Mesodermal cell (in vitro differentiated cells): ENCODE results near the gene WTAP.
"Not testable (repeated sequence)": the region's sequence is repeated elsewhere in the genome, so short reads cannot be mapped to it uniquely, and the experiment has no call there.

Source experiments
- H3K27ac ChIP-seq: 2 replicates; pipeline ENCODE4 v1.7.0; 2013; ENCODE audit warnings: mild to moderate bottlenecking, low read depth, low read length, moderate library complexity; ENCODE audit not compliant: severe bottlenecking
- H3K36me3 ChIP-seq: 2 replicates; pipeline ENCODE4 v1.7.1; 2013; ENCODE audit warnings: mild to moderate bottlenecking, low read length, moderate library complexity; ENCODE audit not compliant: control insufficient read depth, insufficient read depth
- H3K4me1 ChIP-seq: one replicate; pipeline ENCODE4 v1.7.1; 2013; ENCODE audit warnings: mild to moderate bottlenecking, low read length; ENCODE audit not compliant: insufficient read depth, control insufficient read depth, poor library complexity, severe bottlenecking
- H3K4me3 ChIP-seq: 2 replicates; pipeline ENCODE4 v1.7.0; 2013; ENCODE audit warnings: low read length, control low read depth, mild to moderate bottlenecking; ENCODE audit not compliant: insufficient read depth, poor library complexity, severe bottlenecking; ENCODE audit errors: extremely low read depth
- H3K9me3 ChIP-seq: 2 replicates; pipeline ENCODE4 v1.7.1; 2013; ENCODE audit warnings: mild to moderate bottlenecking, low read length, moderate library complexity; ENCODE audit not compliant: control insufficient read depth
- WGBS, 2 experiments: methylation state at CpG; one replicate each; pipeline ENCODE4 v1.1.5; 2013; ENCODE audit warnings: missing lambda C conversion rate in 2 of 2; ENCODE audit not compliant: insufficient coverage in 2 of 2; 5-methylcytosine and 5-hydroxymethylcytosine counted together

The WTAP gene

DNA sequence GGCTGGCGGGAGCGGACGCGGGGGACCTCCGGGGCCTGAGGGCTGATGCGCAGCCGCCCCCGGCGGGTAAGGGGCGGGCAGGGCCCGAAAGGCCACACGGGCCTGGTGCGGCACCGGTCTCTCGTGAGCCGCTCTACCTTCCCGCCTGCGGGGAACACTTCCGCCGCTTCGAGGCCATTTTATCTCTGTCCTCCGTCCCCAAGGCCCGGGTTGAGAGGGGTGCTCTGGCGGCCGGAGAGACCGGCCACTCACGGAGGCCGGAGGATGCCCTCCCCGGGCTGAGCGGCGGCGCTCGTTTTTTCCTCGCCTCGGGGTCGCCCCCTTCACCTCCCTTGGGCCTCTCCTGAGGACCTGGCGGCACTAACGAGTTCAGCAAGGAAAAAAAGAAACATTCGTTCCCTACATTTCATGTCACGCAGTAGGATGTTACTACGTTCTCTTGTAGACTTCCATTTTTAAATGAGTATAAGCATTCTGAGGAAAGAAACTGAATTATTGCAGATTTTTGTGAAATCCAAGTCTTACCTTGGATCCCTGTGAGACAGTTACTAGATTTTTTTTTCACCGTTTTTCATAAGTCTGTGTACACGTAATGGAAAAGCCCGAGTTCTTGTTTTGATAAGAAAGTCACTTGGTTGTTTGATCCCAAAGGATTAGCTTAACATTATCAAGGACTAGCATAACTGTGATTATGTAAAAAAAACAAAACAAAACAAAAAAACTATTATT lies 575 bp downstream of the WTAP start:
- Histone ChIP-seq H3K4me3 (peak overlapping the region; percentile 84), H3K36me3 (peaks cover 52% of the 10 kb centered on the region), H3K27ac (peak overlapping the region; percentile 97), H3K9me3 (peaks cover under 1% of the 10 kb centered on the region), H3K4me1 (no peaks in the 10 kb centered on the region)
- WGBS, 2 experiments, result 0% methylated on average over 21 to 25 of the region's 44 CpGs

DNA sequence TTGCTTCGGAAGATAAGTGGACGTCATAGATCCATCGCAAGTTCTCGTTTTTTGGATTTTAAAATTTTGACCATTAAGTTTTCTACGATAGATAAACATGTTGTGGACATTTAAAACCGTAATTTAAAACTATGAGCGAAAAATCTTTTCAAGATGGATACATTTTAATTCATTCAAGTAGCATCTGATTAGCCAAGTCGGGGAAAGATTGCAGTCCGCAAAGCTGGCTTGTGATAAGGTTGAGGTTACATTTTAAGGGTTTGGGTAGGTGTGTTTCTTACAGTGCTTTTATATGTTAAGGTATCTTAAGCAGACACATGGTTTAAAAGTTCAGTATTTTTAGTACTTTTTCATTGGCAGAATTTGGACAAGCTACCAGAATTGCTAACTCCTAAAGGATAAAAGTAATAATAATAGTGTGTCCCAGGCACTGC lies 1.2 kb downstream of the WTAP start:
- 0 to 5% methylated on average over 3 to 7 of the region's 9 CpGs for WGBS, 2 experiments
- no peaks in the 10 kb centered on the region for H3K4me1 ChIP-seq
- peak overlapping the region; percentile 84 for H3K4me3 ChIP-seq
- no peaks in the 10 kb centered on the region for H3K9me3 ChIP-seq
- peaks cover 46% of the 10 kb centered on the region for H3K36me3 ChIP-seq
- H3K27ac ChIP-seq, result peak overlapping the region; percentile 97

DNA sequence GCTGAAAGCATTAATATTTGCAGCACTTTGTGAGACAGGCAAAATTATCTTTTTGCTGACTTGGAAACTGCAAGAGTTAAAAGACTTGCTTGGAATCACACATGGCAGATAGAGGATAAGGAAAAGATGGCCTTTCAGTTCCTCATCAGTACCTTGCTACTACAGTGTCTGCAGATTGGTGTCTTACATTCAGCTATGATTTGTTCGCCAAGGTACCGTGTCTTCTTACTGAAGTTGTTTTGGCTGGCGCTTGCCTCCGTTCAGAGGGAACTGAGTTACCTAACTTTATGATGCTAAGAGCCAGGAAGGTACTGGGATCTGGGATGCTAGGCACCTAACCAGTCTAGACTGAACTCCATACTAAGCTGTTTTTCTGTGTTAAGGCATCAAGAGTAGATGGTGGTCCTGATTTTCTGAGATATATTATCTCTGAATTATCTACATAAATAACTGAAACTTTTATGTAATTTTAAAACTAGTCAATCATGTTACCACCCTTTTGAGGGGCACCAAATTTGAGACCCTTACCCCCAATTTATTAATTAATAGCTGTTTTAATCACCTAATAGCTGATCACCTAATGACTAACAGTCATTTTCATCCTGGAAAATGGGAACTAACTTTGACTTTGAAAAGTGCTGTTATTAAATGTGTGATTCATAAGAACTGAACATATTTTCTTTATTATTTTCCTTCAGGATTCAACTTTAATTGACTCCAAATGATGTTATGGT lies 2.5 kb downstream of the WTAP start:
- 41 to 65% methylated on average over 4 of the region's 4 CpGs for WGBS, 2 experiments
- Histone ChIP-seq H3K4me3 (peak overlapping the region; percentile 84), H3K36me3 (peaks cover 33% of the 10 kb centered on the region), H3K9me3 (no peaks in the 10 kb centered on the region), H3K27ac (no peak overlapping the region), H3K4me1 (no peaks in the 10 kb centered on the region)

GRCh38 chr6:159730332-159730676 lies 3.0 kb downstream of the WTAP start:
- Histone ChIP-seq H3K9me3 (no peaks in the 10 kb centered on the region), H3K36me3 (peaks cover 29% of the 10 kb centered on the region), H3K4me1 (no peaks in the 10 kb centered on the region), H3K4me3 (no peak overlapping the region), H3K27ac (no peak overlapping the region)
- WGBS, 2 experiments, result 89 to 95% methylated on average over 3 to 6 of the region's 6 CpGs

- WGBS, 2 experiments, result 80% methylated on average over 7 to 8 of the region's 12 CpGs
- H3K4me3 ChIP-seq, H3K9me3 ChIP-seq, H3K4me1 ChIP-seq, H3K27ac ChIP-seq: not testable (repeated sequence)
- peaks cover 39% of the 10 kb centered on the region for H3K36me3 ChIP-seq
These were observed 5.2 kb downstream of the WTAP start for GRCh38 chr6:159732550-159732949.

DNA sequence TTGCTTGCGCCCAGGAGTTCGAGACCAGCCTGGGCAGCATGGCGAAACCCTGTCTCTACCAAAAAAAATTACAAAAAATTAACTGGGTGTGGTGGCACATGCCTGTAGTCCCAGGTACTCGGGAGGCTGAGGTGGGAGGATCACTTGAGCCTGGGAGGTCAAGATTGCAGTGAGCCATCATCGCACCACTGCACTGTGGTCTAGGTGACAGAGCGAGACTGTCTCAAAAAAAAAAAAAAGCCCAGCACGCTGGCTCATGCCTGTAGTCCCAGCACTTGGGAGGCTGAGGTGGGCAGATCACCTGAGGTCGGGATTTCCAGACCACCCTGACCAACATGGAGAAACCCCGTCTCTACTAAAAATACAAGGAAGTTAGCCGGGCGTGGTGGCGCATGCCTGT lies 6.1 kb downstream of the WTAP start:
- H3K9me3 ChIP-seq, H3K27ac ChIP-seq, H3K4me3 ChIP-seq, H3K4me1 ChIP-seq: not testable (repeated sequence)
- H3K36me3 ChIP-seq, result peaks cover 47% of the 10 kb centered on the region
- WGBS, 2 experiments, result 93 to 95% methylated on average over 6 to 7 of the region's 12 CpGs

DNA sequence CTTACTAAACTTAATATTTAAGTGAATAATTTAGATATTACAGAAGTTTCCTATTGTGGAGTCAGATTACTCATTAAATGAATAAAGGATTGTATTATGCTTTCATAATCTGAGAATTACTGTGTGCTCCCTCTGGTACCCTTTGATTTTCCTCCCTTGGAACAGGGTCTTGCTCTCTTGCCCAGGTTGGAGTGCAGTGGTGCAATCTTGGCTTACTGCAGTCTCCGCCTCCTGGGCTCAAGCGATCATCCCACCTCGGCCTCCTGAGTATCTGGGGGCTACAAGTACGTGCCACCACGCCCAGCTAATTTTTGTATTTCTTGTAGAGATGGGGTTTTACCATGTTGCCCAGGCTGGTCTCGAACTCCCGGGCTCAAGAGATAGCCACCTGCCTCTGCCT lies 9.6 kb downstream of the WTAP start:
- Histone ChIP-seq H3K9me3 (no peaks in the 10 kb centered on the region), H3K36me3 (peaks cover 53% of the 10 kb centered on the region), H3K4me3 (no peak overlapping the region), H3K4me1 (no peaks in the 10 kb centered on the region), H3K27ac (no peak overlapping the region)
- WGBS, 2 experiments, result 82 to 92% methylated on average over 5 to 7 of the region's 7 CpGs

- H3K9me3 ChIP-seq, result no peaks in the 10 kb centered on the region
- no peak overlapping the region for H3K27ac ChIP-seq
- H3K4me1 ChIP-seq, result no peaks in the 10 kb centered on the region
- peaks cover 68% of the 10 kb centered on the region for H3K36me3 ChIP-seq
- WGBS, 2 experiments, result no CpG with 5 or more reads among the region's 3 CpGs
- no peak overlapping the region for H3K4me3 ChIP-seq
These were observed 12.0 kb downstream of the WTAP start for GRCh38 chr6:159739341-159739740.

- Histone ChIP-seq H3K27ac (no peak overlapping the region), H3K9me3 (no peaks in the 10 kb centered on the region), H3K4me3 (no peak overlapping the region), H3K4me1 (no peaks in the 10 kb centered on the region), H3K36me3 (peaks cover 87% of the 10 kb centered on the region)
- 88 to 90% methylated on average over 1 of the region's 1 CpG for WGBS, 2 experiments
These were observed 14.9 kb downstream of the WTAP start for GRCh38 chr6:159742165-159742564.

GRCh38 chr6:159745081-159745480 lies 17.8 kb downstream of the WTAP start:
- 82 to 100% methylated on average over 4 to 5 of the region's 7 CpGs for WGBS, 2 experiments
- Histone ChIP-seq H3K36me3 (peaks cover 85% of the 10 kb centered on the region), H3K4me3 (no peak overlapping the region), H3K27ac (no peak overlapping the region), H3K9me3 (no peaks in the 10 kb centered on the region), H3K4me1 (no peaks in the 10 kb centered on the region)

GRCh38 chr6:159746759-159747158 lies 19.5 kb downstream of the WTAP start:
- WGBS, 2 experiments, result no CpG with 5 or more reads among the region's 1 CpG
- H3K36me3 ChIP-seq, result peaks cover 81% of the 10 kb centered on the region
- H3K4me1 ChIP-seq, result no peaks in the 10 kb centered on the region
- H3K27ac ChIP-seq, result no peak overlapping the region
- no peak overlapping the region for H3K4me3 ChIP-seq
- no peaks in the 10 kb centered on the region for H3K9me3 ChIP-seq
